AG08396 (cell line): Measurements from ENCODE around the gene PIK3CA.

Experiments used
- DNase-seq: peaks from one replicate; pipeline ENCODE4 v3.0.0; 2012; ENCODE audit warnings: low spot score, mixed read lengths

PIK3CA gene

DNA sequence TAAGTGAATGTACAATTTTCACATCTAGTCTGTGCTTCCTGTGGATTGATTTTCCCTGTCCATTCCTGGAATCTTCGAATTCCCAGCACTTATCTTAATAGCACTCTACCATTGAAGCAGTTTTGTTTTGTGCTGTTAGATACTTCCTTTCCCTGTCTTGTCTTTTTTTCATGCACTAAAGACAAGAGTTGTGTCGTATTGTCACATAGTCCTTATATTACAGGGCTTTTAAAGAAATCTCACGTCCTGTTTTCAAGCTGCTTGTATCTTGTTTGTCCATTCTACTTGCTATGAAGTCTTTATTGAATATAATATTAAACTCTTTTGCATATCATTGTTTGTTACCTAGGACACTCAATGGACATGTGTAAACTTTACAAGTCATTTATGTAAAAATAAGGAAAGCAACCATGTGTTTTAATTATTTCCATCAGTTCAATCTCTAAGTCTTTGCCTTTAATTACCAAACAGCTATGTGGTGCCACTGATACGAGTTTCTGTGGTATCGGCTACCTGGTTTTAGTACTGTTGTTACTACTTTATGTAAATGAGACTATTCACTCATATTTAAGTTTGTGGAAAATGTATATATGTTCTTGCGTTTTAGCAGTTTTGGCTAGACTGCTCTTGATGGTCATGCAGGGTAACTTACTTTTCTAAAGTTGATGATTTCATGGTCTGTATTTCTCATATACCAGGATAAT lies 10.3 kb downstream of the PIK3CA start:
- DNase-seq = no peak

DNA sequence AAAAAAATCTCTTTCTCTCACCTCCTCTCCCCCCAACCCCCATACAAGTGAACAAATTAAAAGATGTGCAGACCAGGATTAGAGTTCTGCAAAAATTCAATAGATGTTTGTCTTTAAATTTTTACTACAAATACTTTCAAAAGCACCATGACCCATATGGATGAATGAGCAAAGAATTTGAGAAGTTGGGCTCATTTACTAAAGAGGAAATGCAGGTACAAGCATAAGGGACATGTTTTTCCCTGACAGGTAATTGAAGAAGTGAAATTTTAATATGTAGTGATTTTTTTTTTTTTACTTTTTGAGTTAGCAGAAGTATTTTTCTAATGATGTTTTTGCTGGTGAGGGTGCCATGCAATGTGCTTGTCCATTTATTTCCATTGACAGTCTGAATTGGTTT lies 15.3 kb downstream of the PIK3CA start:
- no peak for DNase-seq

DNA sequence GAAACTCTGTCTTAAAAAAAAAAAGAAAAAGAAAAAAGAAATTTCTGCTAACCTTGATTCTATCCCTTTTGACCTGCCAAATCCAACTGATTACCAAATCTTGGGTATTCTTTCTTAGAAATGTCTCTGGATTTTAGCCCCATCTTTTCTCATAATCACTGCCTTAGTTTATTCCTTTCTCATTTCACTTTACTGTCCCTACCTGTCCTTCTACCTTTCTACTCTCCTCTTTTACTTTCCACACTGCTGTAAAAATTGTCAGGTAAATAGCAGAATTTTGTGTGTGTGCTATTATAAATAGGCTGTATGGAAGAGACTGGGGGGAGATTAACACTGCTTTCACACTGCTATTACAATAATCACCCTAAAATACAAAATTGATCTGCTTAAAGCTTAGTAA lies 16.7 kb downstream of the PIK3CA start:
- DNase-seq = no peak

DNA sequence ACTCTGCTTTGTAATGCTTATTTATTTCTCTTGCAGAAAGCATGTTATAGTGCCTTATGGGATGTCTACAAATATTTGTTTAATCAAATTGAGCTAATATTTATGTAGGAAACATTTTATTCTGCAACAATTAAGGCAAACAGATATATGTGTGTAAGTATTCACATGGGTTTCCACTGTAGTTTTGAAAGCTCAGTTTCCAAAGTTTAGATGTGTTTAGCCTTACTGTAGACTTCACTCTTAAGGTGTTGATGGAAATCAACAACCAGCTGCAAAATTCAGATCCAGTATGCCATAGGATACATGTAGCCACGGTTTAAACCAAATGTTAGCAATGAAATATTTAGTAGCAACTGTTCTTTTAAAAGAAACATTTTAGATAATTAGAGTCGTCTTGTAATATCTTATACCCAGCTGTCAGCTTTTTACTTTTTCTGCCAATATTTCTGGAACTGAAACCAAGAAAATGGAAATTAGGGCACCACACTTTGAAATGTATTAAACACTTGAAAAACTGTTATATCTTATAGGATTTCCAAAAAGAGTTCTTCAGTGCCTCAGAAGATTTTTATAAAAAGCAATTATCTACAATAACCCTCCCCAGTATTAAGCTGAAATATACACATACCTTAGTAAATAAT lies 18.5 kb downstream of the PIK3CA start:
- DNase-seq = no peak

DNA sequence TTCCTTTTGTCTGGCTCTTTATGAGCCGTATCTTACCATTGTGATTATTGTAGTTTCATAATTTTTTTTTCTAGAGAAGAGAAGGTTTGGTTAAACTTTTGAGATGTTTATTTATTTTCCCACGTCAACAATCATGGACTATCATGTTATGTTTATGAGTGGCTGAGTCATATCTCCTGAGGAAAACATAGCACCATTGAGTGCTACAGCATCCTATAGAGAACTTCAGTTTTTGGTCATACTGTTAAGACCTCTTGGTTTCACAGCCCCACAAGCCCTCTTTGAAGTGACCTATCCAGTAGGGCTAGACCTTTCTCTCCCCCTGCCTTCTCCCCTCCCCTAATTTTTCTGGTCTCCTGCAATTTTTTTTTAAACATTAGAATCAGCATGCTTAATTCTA lies 20.8 kb downstream of the PIK3CA start:
- DNase-seq = no peak

DNA sequence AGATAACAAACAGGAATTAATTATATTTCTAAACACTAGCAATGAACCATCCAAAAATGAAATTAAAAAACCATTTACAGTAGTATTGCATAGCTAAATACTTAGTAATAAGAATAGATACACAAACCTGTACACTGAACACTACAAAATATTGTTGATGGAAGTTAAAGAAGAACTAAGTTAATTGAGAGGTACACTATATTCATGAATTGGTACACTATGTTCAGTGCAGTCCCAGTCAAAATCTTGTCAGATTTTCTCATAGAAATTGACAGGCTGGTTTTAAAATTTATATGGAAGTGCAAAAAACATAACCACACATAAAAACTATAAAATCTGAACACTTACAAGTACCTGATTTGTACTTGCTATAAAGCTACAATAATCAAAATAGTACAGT lies 24.4 kb downstream of the PIK3CA start:
- no peak for DNase-seq

DNA sequence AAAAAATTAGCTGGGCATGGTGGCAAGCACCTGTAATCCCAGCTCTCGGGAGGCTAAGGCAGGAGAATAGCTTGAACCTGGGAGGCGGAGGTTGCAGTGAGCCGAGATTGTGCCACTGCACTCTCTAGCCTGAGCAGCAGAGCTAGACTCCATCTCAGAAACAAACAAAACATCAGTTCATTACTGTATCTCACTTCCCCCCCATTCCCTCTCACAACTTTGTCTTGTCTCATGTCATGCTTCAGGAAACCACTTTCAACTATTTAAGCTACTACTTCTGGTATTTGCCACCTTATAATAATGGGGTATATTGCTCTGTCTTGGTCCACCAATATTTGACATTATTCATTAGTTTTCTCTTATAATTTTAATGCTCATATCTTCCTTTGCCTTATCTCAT lies 26.2 kb downstream of the PIK3CA start:
- DNase-seq = no peak

DNA sequence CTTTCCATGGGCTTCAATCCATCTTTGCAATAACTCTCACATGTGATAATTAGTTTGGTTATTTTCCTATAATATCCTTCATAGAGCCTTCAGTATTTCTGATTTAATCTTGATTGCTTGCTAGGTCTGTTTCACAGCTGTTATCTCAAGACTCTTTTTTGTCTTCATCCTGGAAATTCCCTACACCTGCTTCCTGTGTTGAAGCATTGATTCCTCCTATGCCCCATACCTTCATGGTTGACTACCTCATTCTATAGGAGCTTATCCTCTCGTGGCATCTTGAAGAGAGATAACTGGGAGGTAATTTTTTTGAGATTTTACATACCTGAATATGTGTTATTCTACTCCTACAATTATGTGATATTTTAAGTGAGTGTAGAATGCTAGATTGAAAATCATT lies 26.7 kb downstream of the PIK3CA start:
- no peak for DNase-seq

DNA sequence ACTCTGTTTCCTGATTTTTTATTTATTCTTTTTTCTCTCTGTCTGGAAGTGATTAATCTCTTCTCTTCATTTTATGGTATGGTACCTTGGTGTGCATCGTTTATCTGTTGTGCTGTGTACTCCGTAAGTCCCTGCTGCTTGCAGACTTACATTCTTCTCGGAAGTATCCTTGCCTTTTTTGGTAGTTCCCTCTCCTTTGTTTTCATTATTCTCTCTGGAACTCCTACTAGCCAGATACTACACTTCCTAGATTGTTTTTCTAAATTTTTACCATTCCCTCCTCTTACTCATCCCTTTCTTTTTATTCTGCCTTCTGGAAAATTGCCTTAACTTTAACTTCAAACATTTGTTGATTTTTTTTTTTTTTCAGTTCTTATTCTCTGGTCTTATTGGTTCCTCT lies 27.2 kb downstream of the PIK3CA start:
- no peak for DNase-seq

DNA sequence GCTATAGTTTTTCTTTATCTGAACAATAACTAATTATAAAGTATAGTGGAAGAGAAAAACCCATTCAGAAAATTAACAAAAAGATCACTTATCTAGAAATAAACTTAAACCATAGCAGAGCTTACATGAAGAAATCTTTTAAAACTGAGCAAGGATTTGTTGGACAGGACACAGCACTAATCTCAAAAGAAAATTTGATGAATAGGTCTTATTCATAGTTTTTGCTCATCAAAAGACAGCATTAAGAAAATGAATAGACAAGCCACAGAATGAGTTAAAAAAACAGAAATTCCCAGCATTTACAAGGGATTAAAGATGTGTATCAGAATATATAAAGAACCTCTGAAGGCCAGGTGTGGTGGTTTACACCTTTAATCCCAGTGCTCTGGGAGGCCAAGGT lies 29.5 kb downstream of the PIK3CA start:
- DNase-seq = no peak

DNA sequence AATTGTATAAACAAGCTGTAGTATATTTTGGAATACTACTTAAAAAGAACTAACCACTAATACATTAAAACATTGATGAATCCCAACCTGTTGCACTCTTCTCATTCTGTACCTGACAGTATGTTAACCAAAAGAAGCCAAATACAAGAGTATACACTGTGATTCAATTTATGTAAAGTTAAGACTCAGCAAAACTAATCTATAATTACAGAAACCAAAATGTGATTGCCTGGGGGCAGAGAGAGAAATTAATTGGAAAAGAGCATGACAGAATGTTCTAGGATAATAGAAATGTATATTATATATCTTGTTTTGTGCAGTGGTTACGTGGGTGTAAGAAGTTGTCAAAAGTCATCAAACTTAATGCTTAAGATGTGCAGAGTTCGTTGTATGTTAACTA lies 31.1 kb downstream of the PIK3CA start:
- DNase-seq = no peak

DNA sequence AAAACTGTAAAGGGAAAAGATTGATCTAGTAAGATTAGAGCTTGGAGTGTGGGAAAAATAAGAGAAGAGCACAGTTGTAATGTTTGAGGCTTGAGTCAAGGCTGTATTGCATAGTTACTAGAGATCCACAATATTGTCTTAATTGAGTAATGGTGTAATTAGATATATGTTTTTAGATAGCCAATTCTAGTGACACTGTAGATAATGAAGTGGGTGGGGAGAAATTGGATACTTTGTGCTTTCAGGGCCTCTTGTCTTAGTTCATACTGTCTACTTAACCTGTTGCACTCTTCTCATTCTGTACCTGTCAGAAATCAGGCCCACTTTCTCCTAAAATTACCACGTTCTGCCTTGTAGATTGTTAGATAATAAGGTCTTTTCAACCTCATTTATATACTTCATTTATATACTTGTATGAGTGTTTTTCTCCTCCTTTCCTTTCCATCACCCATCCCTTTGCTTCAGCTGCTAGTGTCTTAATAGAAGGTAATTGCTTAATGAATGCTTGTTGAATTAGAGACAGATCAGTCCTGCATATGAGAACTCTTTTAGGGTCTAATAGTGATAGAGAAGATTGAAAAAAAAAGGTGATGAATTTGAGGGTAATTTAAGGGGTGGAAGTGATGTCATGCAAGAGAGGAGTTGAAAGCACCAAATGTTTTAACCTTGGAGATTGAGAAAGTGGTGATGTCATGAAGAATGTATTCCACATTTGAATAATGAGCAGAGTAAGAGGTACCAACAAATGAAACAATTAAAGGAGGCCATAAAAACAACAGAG lies 32.0 kb downstream of the PIK3CA start:
- DNase-seq = no peak

DNA sequence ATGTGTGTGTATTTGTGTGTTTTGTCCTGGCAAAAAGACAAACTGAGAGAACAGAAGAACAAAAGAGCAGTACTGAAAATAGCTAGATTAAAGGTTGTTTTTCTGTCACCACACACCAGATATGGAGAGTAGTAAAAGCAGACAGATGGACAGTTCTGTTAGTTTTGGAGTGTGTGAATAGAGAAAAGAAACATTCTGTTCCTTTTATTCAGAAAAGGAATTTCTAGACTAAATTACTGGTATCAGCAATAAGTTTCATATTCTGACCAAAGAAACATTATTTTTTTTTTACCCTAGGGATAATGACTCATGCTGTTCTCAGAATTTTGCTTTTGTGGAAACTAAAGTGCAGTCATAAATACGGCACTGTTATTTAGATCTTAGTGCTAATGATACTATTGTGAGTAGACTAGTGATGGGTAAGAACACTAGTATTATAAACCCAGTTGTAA lies 32.9 kb downstream of the PIK3CA start:
- DNase-seq = peak; percentile 17

DNA sequence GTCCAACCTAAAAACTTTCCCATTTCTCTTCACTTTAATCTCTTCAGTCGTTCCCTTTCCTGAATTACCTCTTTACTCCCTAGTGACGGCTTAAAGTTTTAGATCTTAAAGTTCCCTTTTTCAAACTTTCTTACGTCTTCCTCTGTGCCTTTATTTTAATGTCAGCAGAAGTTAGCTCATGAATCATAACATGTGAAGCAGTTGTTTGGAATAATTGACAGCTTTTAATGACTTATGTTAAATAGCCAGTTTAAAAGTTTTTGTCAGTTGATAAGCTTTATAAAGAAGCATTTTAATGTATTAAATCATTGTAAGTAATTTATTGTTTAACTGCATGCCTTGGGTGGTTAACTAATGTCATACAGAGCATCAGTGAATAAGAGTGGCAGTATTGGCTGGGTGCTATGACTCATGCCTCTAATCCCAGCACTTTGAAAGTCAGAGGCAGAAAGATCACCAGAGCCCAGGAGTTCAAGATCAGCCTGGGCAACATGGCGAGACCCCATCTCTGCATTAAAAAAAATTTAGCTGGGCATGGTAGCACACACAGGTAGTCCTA lies 33.9 kb downstream of the PIK3CA start:
- DNase-seq = no peak

DNA sequence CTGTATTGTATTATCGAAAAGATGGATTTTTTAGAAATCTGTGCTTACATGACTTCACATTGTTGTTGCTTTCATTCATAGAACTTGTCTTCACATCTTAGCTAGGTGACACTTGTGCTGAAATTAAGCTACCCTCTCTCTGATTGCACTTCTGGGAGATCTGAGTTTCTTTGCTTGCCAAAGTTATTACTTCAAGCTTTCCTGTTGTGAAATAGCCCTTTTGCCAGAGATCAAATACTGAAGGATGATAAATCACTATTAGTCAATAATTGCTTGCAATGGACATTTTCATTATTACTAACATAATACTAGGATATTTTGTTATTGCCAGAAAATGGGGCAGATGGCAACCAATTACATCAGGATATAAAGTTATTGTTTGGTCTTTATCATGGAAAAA lies 34.7 kb downstream of the PIK3CA start:
- DNase-seq = no peak

DNA sequence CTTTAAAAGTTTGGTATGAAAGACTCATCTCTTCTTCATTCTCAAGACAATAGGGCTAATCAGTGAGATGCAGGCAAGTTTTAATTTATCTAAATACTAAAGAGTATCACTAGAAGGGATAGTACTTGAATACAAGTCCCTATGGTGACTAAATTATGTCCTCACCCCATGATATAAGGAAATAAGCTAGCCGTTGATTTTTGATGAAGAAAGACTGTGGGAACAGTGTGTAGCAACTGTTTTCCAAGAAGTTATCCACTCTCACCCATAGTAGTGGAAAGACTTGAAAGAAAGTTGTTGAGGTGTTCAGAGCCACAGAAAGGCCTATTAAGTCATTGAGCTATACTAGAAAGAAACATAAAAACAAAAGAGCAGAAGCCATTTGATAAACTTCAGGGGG lies 36.7 kb downstream of the PIK3CA start:
- DNase-seq = no peak

DNA sequence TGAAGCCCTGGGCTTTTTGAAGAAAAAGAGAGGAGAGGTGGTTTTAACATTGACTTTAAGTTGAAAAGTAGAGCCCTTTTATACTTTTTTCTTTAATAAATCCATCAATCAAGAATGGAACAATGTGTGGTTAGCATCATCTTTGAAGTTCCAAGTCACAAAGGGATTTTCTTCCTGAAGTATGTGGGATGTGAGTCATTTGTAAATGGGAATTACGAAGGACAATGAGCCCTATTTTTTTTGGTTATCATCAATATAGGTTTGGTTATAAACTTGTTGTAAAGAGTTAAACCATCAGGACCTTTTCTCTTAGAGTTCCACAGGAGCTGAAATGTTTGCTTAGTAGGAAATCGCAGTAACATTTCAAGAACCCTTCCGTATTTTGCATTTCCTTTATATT lies 38.3 kb downstream of the PIK3CA start:
- DNase-seq = no peak

DNA sequence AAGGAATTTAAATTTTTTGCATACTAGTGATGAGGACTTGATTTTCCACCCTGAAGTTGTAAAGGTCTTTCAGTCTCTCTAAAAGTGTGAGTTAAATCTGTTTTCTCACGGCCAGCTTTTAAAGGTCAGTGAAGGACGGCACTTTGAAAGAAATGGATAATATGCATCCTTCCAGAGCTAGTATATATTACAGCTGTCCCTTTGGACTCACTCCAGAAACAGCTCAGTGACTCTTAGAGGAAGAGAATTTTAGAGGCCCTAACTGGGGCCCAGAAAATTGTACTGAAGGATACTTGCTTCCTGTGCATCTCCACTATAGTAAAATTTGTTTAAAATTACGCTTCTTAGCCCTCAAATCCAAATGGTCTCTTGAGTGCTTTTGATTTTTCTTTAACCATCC lies 41.6 kb downstream of the PIK3CA start:
- peak; percentile 24 for DNase-seq

DNA sequence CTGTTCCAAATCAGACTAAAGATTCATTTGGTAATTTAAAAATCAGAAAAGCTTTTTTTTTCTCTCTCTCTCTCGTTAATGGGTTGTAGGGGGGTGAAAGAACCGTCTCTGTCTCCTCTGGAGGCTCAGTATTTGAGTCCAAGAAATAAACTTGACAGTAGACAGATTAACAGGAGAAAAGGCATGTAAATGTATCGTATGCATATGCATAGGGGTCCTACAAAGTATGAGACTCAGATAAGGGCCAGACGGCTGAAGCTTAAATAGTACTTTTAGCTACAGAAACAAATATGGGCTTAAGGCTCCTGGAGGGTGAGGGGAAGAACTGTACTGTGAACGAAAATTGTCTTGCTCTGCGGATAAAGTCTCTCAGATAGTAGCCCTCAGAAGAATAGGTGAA lies 42.4 kb downstream of the PIK3CA start:
- no peak for DNase-seq

DNA sequence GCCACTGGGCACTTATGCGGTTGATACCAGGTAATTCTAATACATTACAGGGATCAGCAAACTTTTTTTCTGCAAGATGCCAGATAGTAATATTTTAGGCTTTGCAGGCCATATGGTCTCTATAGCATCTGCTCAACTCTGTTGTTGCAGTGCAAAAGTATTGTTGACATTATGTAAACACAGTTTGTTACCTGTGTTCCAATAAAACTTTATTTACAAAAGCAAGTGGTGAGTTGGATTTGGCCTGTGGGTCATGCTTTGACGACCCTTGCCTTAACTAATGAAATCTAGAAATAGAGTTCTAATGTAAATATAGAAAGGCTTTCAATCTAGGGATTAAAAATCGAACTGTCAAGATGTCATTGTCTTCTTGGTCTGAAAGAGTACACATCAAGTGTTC lies 44.4 kb downstream of the PIK3CA start:
- no peak for DNase-seq

DNA sequence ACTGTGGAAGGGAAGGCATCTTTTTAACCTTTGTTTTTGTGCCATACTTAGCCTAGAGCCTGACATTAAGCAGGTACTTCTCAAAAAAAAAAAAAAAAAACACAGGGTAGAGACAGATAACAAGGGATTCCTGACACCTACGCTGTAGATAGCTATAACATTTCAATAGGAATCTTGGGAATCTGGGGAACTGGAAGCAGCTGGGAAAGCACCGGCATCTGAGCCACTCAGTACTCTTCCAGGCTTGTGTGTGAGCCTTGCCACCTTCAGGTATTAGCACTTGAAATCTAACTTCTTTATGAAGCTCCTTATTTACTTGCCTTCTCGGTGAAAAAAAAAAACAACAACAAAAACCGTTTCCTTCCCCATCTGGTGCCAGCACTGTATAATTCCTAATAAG lies 46.8 kb downstream of the PIK3CA start:
- no peak for DNase-seq

DNA sequence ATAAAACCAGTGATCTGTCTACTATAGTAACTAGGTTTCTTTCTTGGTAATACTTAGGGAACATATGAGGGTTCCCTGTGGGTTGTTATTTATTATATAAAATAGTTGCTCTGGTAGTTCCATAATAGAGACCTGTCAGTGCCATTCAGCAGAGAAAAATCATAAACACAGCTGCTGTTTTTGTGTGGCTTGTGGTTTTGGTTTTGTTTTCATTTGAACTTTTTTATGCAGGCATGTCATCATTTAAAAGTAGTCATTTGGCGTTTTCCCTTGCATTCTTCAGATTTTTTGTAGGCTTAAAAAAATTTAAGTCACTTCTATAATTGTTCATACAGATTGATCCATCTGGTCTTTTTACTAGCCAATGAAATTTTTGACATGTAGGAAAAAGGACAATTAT lies 47.9 kb downstream of the PIK3CA start:
- peak; percentile 58 for DNase-seq

DNA sequence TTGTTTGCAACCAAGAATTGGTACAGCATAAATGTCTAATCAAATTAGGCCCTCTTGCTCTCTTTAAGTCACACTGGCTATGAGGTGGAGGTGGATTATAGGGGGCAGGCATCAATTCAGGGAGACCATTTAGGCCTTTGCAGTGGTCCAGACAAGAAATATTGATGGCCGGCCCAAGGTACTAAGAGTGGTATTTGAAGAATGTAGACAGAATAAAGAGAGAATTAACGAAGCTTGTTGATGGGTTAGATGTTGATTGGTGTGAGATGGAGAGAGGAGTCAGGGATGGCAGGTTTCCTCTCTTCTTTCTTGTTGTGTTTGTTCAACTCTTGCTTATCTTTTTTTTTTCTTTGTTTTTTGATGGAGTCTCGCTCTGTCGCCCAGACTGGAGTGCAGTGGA lies 48.5 kb downstream of the PIK3CA start:
- DNase-seq = no peak
